Immature natural killer cell (primary cell): ENCODE results near the gene CD244. TPM values are rescaled to one million over a fixed set of nuclear protein-coding genes. Genes with fewer than 3 reads are reported as not detected.
"Not testable (repeated sequence)": the region's sequence is repeated elsewhere in the genome, so short reads cannot be mapped to it uniquely, and the experiment has no call there.

Experiments used
- DNase-seq, 3 donors: peaks; one replicate each; pipeline ENCODE4 v3.0.0; 2022; ENCODE audit warnings: mixed read lengths in 1 of 3
- H3K27ac Mint-ChIP-seq, 6 donors: one replicate each; pipeline ENCODE4 v1.8.0; 2020; ENCODE audit warnings: mixed read lengths in 6 of 6, mild to moderate bottlenecking in 5 of 6, inconsistent platforms in 4 of 6, moderate library complexity in 3 of 6
- H3K27me3 Mint-ChIP-seq, 3 donors: one replicate each; pipeline ENCODE4 v1.8.0; 2020 to 2021; ENCODE audit warnings: low read depth in 3 of 3, mild to moderate bottlenecking in 3 of 3, mixed read lengths in 3 of 3, moderate library complexity in 3 of 3, inconsistent platforms in 1 of 3
- H3K36me3 Mint-ChIP-seq, 3 donors: one replicate each; pipeline ENCODE4 v1.8.0; 2020; ENCODE audit warnings: mixed read lengths in 3 of 3, inconsistent platforms in 2 of 3, mild to moderate bottlenecking in 2 of 3
- H3K4me1 Mint-ChIP-seq, 2 donors: one replicate each; pipeline ENCODE4 v1.8.0; 2020; ENCODE audit warnings: inconsistent platforms in 2 of 2, mild to moderate bottlenecking in 2 of 2, mixed read lengths in 2 of 2, moderate library complexity in 1 of 2
- H3K4me3 Mint-ChIP-seq, 5 donors: one replicate each; pipeline ENCODE4 v1.8.0; 2020; ENCODE audit warnings: mild to moderate bottlenecking in 5 of 5, mixed read lengths in 5 of 5, inconsistent platforms in 3 of 5, moderate library complexity in 3 of 5
- H3K9me3 Mint-ChIP-seq, 6 donors: one replicate each; pipeline ENCODE4 v1.8.0; 2020; ENCODE audit warnings: mild to moderate bottlenecking in 6 of 6, mixed read lengths in 6 of 6, inconsistent platforms in 4 of 6, moderate library complexity in 3 of 6
- polyA plus RNA-seq, 3 donors: library from polyadenylated mRNA; unstranded; fragments of 300-500 nt; fragmentation: Illumina TruSeq; gene quantifications; one replicate each; pipeline ENCODE4 v1.2.3, GENCODE V29; 2021

The CD244 gene
- polyA plus RNA-seq, 3 donors from 2014 or later = 301 to 501 (median 410) TPM

- Mint-ChIP-seq H3K4me1 (peaks cover 5 to 8% of the 10 kb centered on the region in 2 donors), H3K27me3 (peaks cover 0 to 5% (median 1%) of the 10 kb centered on the region in 3 donors), H3K36me3 (no peaks in the 10 kb centered on the region), H3K9me3 (no peaks in the 10 kb centered on the region), H3K27ac (no peak overlapping the region), H3K4me3 (no peak overlapping the region)
- no peak for DNase-seq
These were observed 24.4 kb upstream of the CD244 start for GRCh38 chr1:160887071-160887470.

- no peaks in the 10 kb centered on the region for H3K36me3 Mint-ChIP-seq
- H3K4me3 Mint-ChIP-seq = no peak within 1 kb of the TSS
- peaks cover 5 to 8% of the 10 kb centered on the region in 2 donors for H3K4me1 Mint-ChIP-seq
- peaks cover 0 to 5% (median 3%) of the 10 kb centered on the region in 3 donors for H3K27me3 Mint-ChIP-seq
- no peaks in the 10 kb centered on the region for H3K9me3 Mint-ChIP-seq
- peak within 1 kb of the TSS in 2 of 6 donors; percentile 7 to 50 for H3K27ac Mint-ChIP-seq
- no peak for DNase-seq
These were observed 22.4 kb upstream of the CD244 start, which contains the start of gene ITLN1 for GRCh38 chr1:160885042-160885441. TSS of gene ITLN1 (minus strand) at chr1:160885180. CDS start at chr1:160884877, 303 bp downstream.

- Mint-ChIP-seq H3K9me3 (no peaks in the 10 kb centered on the region), H3K4me1 (peaks cover 5 to 8% of the 10 kb centered on the region in 2 donors), H3K27me3 (peaks cover 0 to 5% (median 3%) of the 10 kb centered on the region in 3 donors), H3K27ac (peak overlapping the region in 1 of 6 donors; percentile 50), H3K4me3 (no peak overlapping the region), H3K36me3 (no peaks in the 10 kb centered on the region)
- no peak for DNase-seq
These were observed 21.9 kb upstream of the CD244 start for GRCh38 chr1:160884579-160884978.

DNA sequence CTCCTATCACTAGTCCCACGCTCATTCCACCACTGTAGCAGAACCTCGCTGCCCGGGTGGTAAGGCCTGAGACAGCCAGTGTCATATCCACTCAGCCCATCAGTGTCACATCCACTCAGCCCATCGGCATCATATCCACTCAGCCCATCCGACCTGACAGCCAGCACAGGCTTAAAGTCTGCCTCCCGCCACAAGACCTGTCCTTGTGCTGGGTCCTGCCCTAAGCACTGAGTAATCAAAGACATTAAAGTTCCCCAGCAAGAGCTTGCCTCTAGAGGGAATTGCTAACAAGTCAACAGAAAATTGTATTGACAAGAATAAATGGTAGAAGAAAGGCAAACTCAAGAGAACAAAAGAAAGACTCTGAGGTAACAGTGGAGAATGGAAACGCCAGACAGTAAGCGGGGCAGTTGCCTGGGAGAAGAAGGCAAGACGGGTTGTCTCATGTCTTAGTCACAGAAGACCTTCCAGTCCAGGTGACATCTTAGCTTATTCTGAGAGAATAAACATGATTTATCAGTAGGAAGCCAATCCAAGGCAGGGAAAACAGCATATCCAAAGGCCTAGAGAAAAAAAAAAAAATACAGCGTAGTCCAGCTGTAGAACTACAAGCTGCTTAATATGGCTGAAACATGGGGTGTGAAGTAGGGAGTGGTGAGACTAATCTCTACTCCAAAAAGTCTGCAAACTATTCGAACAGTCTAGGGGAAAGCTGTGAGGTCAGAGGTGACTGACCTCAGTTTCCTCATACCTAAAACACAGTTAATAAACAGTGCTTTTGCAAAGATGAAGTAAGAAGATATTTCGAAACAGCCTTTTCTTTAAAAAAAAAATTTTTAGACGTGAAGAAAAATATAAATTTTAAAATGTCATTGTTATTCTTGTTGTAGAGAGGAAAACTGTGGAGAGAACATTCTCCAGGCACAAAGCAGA lies 21.2 kb upstream of the CD244 start:
- Mint-ChIP-seq H3K4me3 (no peak overlapping the region), H3K4me1 (peaks cover 5 to 13% of the 10 kb centered on the region in 2 donors), H3K9me3 (no peaks in the 10 kb centered on the region), H3K36me3 (no peaks in the 10 kb centered on the region), H3K27me3 (peaks cover 5 to 6% (median 5%) of the 10 kb centered on the region in 3 donors), H3K27ac (peak overlapping the region in 2 of 6 donors; percentile 7 to 58)
- no peak for DNase-seq

DNA sequence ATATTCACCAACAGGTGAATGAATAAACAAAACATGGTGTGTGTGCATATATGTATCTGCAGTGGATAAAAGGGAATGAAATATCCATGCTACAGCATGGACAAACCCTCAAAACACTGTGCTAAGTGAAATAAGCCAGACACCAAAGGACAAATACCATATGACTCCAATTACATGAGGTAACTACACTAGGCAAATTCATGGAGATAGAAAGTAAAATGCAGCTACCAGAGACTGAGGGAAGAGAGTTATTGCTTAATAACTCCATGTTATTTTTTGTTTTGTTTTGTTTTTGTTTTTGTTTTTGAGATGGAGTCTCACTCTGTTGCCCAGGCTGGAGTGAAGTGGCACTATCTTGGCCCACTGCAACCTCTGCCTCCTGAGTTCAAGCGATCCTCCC lies 19.9 kb upstream of the CD244 start:
- DNase-seq = no peak
- peaks cover 6 to 14% of the 10 kb centered on the region in 2 donors for H3K4me1 Mint-ChIP-seq
- no peaks in the 10 kb centered on the region for H3K9me3 Mint-ChIP-seq
- H3K27me3 Mint-ChIP-seq = peaks cover 5 to 7% (median 7%) of the 10 kb centered on the region in 3 donors
- no peaks in the 10 kb centered on the region for H3K36me3 Mint-ChIP-seq
- H3K4me3 Mint-ChIP-seq = no peak overlapping the region
- H3K27ac Mint-ChIP-seq = peak overlapping the region in 2 of 6 donors; percentile 2 to 4

- H3K4me1 Mint-ChIP-seq = peaks cover 16 to 26% of the 10 kb centered on the region in 2 donors
- not testable (repeated sequence) for H3K9me3 Mint-ChIP-seq, H3K4me3 Mint-ChIP-seq, DNase-seq, H3K27me3 Mint-ChIP-seq, H3K36me3 Mint-ChIP-seq, H3K27ac Mint-ChIP-seq
These were observed 18.6 kb upstream of the CD244 start for GRCh38 chr1:160881264-160881663.

- Mint-ChIP-seq H3K36me3 (no peaks in the 10 kb centered on the region), H3K4me3 (no peak overlapping the region), H3K4me1 (peaks cover 16 to 27% of the 10 kb centered on the region in 2 donors), H3K27ac (no peak overlapping the region), H3K9me3 (no peaks in the 10 kb centered on the region), H3K27me3 (peaks cover 3 to 7% (median 7%) of the 10 kb centered on the region in 3 donors)
- no peak for DNase-seq
These were observed 17.5 kb upstream of the CD244 start for GRCh38 chr1:160880216-160880615.

DNA sequence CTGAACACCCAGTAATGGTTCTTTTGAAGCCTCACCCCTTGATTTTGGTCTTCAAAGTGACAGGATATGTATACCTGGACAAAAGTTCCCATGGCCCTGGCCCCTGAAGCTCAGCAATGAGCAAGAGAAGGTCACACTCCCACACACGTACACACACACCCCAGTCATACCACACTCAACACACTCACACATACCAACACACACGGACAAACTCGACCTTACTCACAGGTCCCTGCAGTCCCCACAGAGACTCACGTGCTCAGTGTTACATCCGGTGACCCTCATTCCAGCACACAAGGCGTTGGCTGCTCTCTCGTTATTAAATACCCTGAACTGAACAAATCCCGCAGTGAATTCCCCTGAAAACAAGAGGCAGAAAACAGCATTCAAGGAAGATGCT lies 16.4 kb upstream of the CD244 start:
- Mint-ChIP-seq H3K27me3 (peaks cover 3 to 7% (median 7%) of the 10 kb centered on the region in 3 donors), H3K36me3 (no peaks in the 10 kb centered on the region), H3K27ac (peak overlapping the region in 4 of 6 donors; percentile 6 to 89 (median 46)), H3K4me1 (peaks cover 15 to 25% of the 10 kb centered on the region in 2 donors), H3K4me3 (peak overlapping the region in 2 of 5 donors; percentile 12 to 64), H3K9me3 (no peaks in the 10 kb centered on the region)
- peak in 1 of 3 donors; percentile 49 for DNase-seq

- Mint-ChIP-seq H3K9me3 (no peaks in the 10 kb centered on the region), H3K27me3 (peaks cover 3 to 10% (median 7%) of the 10 kb centered on the region in 3 donors), H3K36me3 (no peaks in the 10 kb centered on the region), H3K4me3 (peak overlapping the region in 1 of 5 donors; percentile 14), H3K4me1 (peaks cover 11 to 19% of the 10 kb centered on the region in 2 donors), H3K27ac (peak overlapping the region; percentile 14 to 58 (median 23))
- peak; percentile 61 to 66 (median 64) for DNase-seq
These were observed 14.5 kb upstream of the CD244 start for GRCh38 chr1:160877221-160877620.

DNA sequence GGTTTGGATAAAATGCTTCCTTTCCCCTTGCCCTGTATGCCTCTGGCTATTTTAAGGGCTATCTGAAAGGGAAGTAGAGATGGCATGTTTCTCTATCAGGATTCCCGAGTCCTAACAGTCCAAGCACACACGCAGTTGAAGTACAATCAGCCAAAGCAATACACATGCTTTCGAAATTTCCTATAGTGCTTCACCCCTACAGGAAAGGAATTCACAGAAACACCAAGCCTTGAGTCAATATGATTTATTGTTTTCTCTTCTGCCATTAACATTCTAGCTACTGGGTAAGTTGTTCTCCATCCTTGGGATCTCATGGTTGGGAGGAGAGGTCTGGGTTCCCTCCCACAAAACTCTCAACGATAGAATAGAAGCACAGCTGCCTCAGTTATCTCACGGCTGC lies 13.6 kb upstream of the CD244 start:
- H3K4me3 Mint-ChIP-seq = no peak overlapping the region
- H3K36me3 Mint-ChIP-seq = no peaks in the 10 kb centered on the region
- no peak overlapping the region for H3K27ac Mint-ChIP-seq
- no peak for DNase-seq
- no peaks in the 10 kb centered on the region for H3K9me3 Mint-ChIP-seq
- H3K4me1 Mint-ChIP-seq = peaks cover 11 to 19% of the 10 kb centered on the region in 2 donors
- peaks cover 3 to 10% (median 7%) of the 10 kb centered on the region in 3 donors for H3K27me3 Mint-ChIP-seq

DNA sequence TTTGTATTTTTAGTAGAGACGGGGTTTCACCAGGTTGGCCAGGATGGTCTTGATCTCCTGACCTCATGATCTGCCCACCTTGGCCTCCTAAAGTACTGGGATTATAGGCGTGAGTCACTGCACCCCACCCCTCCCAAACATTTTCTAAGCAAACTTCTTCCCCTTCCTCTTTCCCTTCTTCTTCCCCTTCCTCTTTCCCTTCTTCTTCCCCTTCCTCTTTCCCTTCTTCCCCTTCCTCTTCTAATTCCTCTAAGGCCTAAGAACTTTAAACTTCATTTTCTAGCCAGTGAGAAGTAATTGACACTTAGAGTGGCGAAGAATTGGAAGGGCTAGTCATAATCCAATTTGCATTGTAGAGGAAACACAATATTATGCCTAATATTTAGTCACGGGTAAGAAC lies 12.9 kb upstream of the CD244 start:
- H3K4me3 Mint-ChIP-seq, DNase-seq: not testable (repeated sequence)

GRCh38 chr1:160874935-160875334 lies 12.2 kb upstream of the CD244 start:
- DNase-seq = no peak
- H3K27me3 Mint-ChIP-seq = peaks cover 6 to 10% (median 10%) of the 10 kb centered on the region in 3 donors
- peak overlapping the region in 2 of 6 donors; percentile 16 to 18 for H3K27ac Mint-ChIP-seq
- H3K4me1 Mint-ChIP-seq = peaks cover 11 to 19% of the 10 kb centered on the region in 2 donors
- no peaks in the 10 kb centered on the region for H3K9me3 Mint-ChIP-seq
- no peaks in the 10 kb centered on the region for H3K36me3 Mint-ChIP-seq
- no peak overlapping the region for H3K4me3 Mint-ChIP-seq

More for the DNA sequence above, 12.9 kb upstream of the CD244 start:
- Mint-ChIP-seq H3K27ac (peak overlapping the region in 1 of 6 donors; percentile 13), H3K4me1 (peaks cover 11 to 19% of the 10 kb centered on the region in 2 donors)
- H3K27me3 Mint-ChIP-seq, H3K9me3 Mint-ChIP-seq, H3K36me3 Mint-ChIP-seq: not testable (repeated sequence)

- no peak overlapping the region for H3K4me3 Mint-ChIP-seq
- H3K9me3 Mint-ChIP-seq = no peaks in the 10 kb centered on the region
- H3K4me1 Mint-ChIP-seq = peaks cover 13 to 14% of the 10 kb centered on the region in 2 donors
- H3K36me3 Mint-ChIP-seq = no peaks in the 10 kb centered on the region
- no peak for DNase-seq
- no peak overlapping the region for H3K27ac Mint-ChIP-seq
- peaks cover 4 to 7% (median 5%) of the 10 kb centered on the region in 3 donors for H3K27me3 Mint-ChIP-seq
These were observed 5.5 kb upstream of the CD244 start for GRCh38 chr1:160868141-160868540.

DNA sequence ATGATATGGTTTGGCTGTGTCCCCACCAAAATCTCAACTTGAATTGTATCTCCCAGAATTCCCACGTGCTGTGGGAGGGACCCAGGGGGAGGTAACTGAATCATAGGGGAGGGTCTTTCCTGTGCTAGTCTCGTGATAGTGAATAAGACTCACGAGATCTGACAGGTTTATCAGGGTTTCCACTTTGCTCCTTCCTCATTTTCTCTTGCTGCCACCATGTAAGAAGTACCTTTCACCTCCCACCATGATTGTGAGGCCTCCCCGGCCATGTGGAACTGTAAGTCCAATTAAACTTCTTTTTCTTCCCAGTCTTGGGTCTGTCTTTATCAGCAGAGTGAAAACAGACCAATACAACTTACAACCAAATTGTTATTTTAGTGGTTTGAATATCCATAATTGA lies 5.0 kb upstream of the CD244 start:
- not testable (repeated sequence) for H3K9me3 Mint-ChIP-seq, H3K4me3 Mint-ChIP-seq

More for the DNA sequence above, 5.0 kb upstream of the CD244 start:
- not testable (repeated sequence) for H3K27me3 Mint-ChIP-seq, DNase-seq, H3K36me3 Mint-ChIP-seq
- Mint-ChIP-seq H3K27ac (peak overlapping the region in 2 of 6 donors; percentile 60 to 64), H3K4me1 (peaks cover 18% of the 10 kb centered on the region in 2 donors)
